Islet of Langerhans (tissue), 1 donor: Measurements from ENCODE around the gene PEX19.
A peak's percentile ranks its signal among the peaks of the same experiment; 100 is the strongest.
"Not testable (repeated sequence)": the region's sequence is repeated elsewhere in the genome, so short reads cannot be mapped to it uniquely, and the experiment has no call there.

ENCODE experiments used
- FAIRE-seq: peaks from one replicate; lab custom pipeline; 2011; peaks lifted over from hg19 to GRCh38; lab: Jason Lieb, UNC

PEX19 gene, protein sequence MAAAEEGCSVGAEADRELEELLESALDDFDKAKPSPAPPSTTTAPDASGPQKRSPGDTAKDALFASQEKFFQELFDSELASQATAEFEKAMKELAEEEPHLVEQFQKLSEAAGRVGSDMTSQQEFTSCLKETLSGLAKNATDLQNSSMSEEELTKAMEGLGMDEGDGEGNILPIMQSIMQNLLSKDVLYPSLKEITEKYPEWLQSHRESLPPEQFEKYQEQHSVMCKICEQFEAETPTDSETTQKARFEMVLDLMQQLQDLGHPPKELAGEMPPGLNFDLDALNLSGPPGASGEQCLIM

DNA sequence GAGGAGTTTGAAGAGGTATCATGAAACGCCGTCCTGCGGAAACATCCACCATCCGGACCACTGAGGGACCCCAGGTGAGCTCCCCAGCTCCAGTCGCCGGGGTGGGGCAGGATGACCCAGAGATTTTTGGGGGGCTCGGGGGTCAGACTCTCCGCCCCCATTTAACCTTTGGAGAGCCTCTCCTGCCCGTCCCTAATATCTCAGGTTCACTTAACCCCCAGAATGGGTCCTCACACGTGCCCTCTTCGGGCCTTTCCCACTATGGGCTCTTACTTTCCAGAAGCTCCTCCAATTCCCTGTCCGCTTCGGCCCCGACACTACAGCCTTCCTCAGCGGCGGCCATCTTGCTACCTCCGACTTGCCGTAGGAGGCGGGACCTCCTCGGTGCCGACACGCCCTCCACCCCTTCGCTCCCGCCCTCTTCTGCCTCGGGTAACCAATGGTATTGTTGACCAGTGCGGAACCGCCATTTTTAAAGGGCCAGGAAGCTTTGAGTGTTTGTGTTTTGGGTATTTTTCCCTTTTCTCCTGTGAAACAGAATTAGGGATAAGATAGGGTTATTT, at the start of gene PEX19:
Gene PEX19 (minus strand): TSS at position 352 of the 563 bp plus-strand sequence. CDS start 9 bp downstream, at position 343.
- peak; percentile 49 for FAIRE-seq

DNA sequence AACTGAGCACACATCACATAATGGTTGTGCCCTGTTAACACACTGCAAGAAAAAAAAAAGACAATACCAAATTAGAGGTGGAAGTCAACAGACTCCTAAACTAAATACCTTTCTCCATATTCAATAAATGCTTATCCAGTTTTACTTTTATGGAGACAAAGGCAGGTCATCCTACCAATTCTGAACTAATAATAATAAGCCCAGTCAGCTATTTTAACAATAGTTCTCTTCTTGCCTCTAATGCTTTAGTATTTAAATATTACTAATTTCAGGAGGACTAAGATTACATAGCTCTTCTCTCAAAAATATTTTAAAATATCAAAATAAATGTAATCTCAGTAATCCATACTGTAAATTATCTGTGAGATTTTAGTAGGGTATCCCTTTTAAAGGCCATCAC, 47.6 kb upstream of the PEX19 start:
- FAIRE-seq, result no peak

DNA sequence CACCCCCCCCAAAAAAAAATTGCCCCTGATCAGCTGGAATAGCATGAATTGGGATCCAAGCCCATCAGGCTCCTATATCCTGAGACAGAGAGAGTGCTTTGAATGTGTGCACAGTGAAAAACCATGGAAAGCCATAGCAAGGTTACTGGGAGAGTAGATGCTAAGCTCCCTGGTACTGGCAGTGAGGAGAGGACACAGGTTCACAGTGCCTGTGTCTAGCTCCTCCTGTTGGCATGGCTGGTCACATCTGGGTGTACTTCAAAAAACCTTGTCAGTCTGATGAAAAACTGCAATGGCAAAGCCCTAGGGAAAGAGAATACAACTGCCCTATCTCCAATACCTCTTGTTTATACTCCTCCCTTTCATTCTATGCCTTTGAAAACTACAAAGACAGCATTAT, 45.2 kb upstream of the PEX19 start:
- FAIRE-seq, result no peak

GRCh38 chr1:160328184-160328583, 43.3 kb upstream of the PEX19 start:
- no peak for FAIRE-seq

DNA sequence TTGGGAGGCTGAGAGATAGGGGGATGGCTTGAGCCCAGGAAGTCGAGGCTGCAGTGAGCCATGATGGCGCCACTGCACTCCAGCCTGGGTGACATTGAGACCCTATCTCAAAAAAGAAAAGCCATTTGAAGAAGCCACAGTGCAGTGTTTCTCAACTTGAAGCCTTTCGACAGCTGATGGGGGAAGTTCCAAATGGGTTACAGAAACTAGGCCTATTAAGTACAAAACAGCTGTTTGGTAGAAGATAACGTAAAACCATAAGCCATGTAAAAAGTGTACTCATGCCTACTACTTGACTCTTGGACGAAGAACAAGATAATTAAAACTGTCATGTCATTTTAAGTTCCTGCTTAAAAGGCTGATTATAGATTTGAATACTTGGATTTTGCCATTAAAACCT, 41.5 kb upstream of the PEX19 start:
- FAIRE-seq, result no peak

- FAIRE-seq, result no peak
These were observed 40.3 kb upstream of the PEX19 start for GRCh38 chr1:160325252-160325651.

- no peak for FAIRE-seq
These were observed 37.9 kb upstream of the PEX19 start for GRCh38 chr1:160322831-160323230.

GRCh38 chr1:160315359-160315758, 30.4 kb upstream of the PEX19 start:
- FAIRE-seq, result no peak

- FAIRE-seq, result no peak
These were observed 24.6 kb upstream of the PEX19 start for GRCh38 chr1:160309571-160309970.

GRCh38 chr1:160309185-160309557, 24.2 kb upstream of the PEX19 start:
- FAIRE-seq, result no peak

- FAIRE-seq, result no peak
These were observed 23.7 kb upstream of the PEX19 start for GRCh38 chr1:160308451-160309184.

GRCh38 chr1:160307118-160307791, 22.3 kb upstream of the PEX19 start:
- no peak for FAIRE-seq

DNA sequence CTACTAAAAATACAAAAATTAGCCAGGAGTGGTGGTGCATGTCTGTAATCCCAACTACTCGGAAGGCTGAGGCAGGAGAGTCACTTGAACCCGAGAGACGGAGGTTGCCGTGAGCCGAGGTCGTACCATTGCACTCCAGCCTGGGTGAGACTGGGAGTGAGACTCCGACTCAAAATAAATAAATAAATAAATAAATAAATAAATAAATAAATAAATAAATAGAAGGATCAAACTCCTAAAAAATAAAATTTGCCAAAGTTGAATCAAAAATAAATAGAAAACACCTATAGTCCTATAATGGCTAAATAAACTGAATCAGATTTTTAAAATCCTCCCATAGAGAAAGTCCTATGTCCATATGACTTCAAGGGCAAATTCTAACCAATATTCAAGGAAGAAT, 15.2 kb upstream of the PEX19 start:
- no peak for FAIRE-seq

DNA sequence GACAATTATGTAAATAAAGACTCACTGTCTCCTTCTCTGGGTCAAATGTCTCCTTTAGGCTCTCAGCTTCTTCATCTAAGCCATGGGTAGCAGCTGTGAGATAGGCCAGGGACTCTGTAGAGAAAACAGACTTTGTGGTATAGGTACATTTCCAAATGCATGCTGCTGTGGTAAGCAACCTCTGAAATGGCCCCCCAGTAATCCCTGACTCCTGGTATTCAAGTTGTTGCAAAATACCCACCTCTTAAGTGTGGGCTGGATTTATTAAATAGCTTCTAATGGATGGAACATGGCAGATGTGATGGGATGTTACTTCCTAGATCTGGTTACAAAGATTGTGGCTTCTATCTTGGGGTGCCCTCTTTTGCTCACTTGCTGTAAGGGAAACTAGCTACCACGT, 11.1 kb upstream of the PEX19 start:
- FAIRE-seq, result no peak

- FAIRE-seq, result no peak
These were observed 8.4 kb upstream of the PEX19 start for GRCh38 chr1:160293020-160293968.

DNA sequence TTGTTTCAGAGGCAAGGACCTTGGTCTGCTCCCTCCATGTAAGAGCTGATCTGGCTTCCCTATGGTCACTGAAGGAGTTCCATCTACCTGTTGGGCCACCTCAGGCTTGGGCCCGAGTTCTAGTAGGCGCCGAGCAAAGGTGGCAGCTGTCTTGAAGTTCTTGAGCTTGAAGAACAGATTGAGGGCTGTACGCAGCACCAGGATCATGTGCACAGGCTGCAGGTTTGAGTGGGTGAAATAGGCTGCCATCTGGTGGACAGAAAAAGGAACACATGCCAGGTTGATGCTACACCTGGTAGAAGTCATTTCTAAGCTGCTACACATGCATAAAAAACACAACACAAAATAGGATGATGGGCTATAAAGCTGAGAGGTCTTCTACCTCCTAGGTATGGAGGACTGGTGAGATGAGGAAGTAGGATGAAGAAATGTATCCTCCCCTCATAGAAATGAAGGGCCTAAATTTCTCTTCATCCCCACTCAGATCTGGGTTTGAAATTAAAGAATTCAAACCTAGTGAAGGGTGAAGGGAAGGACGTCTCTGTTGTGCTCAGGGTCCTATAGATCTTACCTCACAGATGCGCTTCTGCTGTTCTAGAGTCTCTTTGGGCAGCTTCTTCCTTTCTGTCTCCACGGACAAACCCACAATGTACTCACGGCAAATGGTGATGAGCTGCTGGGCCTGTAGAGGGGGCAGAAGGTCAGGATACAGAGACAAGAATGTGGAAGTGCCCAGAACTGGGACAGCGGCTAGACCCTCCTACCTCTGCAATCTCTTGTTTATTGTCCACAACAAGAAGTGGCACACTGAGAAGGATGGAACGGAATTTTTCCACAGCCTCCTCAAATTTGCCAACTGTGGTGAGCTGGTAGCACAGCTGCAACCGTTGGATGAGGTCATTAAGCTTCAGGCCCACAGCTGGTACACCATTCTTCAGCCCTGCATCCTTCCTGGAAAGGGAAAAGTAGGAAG, 6.6 kb upstream of the PEX19 start:
- FAIRE-seq, result peak; percentile 86

GRCh38 chr1:160287769-160288168, 2.8 kb upstream of the PEX19 start:
- not testable (repeated sequence) for FAIRE-seq

- no peak for FAIRE-seq
These were observed 573 bp upstream of the PEX19 start for GRCh38 chr1:160285506-160285905.

DNA sequence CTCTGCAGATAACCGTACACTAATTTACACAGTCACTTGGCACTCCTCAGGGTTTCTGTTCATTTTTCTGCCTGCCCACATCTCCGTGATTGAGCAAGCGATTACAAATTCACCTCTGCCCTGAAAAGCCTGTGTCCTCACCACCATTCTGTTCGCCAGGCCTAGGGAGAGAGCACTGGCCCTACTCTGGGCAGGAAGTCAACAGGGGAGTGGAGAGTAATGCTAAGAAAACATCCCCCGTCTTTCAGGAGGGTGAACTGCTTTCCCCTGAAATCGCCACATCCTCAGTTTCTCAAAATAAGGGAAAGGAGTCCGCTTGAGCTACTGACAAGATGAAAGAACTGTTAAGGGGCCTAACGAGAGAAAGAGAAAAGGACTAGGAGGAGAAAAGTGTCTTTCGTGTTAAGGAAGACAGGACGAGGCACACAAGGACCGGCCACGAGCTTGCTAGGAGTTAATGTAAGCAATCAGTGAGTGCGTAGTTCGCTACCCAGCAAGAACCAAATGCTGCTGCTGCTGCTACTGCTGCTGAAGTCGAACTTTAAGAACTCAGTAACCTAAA, 632 bp downstream of the PEX19 start:
- FAIRE-seq, result no peak

DNA sequence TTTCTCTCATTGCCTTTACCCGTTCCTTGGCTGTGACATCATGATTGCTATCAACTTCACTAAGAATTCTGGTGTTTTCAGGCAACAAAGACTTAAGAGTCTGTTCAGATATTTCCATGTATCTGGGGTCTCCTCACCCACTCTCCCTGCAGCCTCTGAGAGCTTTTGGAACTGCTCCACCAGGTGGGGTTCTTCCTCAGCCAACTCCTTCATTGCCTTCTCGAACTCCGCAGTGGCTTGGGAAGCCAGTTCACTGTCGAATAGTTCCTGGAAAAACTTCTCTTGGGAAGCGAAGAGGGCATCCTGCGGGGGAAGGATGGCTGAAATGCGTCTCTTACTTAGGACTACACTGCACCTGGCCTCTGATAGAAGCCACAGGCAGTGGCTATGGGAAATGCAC, 2.1 kb downstream of the PEX19 start:
- FAIRE-seq, result no peak
